Central memory CD4-positive, alpha-beta T cell (primary cell): ENCODE results near the gene TACC2.
"Not testable (repeated sequence)": the region's sequence is repeated elsewhere in the genome, so short reads cannot be mapped to it uniquely, and the experiment has no call there.

Experiments
- DNase-seq: peaks from one replicate; pipeline ENCODE4 v3.0.0; 2022

The TACC2 gene

DNA sequence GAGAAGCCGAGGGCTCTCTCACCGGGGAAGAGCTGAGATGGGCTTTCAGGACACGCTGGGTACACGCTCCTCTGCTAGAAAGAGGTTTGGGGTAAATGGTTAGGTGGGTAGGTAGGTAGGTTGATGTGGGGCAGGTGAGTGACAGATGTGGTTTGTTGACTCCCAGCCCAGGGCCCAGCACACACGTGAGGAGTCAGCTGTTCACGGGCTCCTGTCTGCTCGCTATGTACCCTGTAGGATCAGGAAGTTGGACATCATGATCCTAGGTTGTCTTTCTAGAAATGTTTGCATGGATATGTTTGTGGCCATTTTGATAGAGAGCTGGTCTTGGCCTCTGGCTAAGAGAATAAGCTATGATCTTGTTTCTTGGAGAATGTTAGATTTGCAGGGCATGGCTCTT is 109.0 kb downstream of the TACC2 start:
- DNase-seq: no peak

- no peak for DNase-seq
These were observed 110.0 kb downstream of the TACC2 start for GRCh38 chr10:122098924-122099323.

- no peak for DNase-seq
These were observed 110.6 kb downstream of the TACC2 start for GRCh38 chr10:122099562-122099961.

GRCh38 chr10:122102146-122102868 is 113.3 kb downstream of the TACC2 start:
- DNase-seq: no peak

DNA sequence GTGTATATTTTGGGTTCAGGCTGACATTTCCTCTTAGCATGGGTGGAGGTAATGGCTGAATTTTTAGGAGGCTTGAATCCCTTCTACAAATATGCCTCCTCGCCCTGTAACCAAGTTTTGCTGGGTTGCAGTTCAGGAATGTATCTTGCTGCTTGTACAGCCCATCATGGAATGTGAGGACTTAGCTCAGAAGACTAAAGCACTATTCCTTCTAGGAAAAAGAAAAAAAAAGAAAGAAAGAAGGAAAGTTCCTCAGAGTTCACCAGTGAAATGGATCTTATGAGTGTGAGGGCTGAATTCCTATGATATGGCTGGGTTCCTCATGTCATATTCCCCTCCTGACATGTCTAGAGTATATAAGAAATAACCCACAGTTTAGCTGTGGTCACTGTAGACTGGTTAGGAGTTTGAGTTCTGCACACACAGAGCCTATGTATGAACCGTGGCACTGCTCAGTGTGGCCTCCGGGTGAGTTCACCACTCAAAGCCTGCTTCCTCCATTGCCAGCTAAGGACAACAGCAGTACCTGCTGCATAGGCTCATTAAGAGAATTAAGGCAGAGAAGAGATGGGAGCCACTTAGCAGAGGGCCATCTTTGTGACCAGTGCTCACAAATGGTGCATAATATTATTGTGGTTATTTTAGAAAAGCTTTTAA is 114.0 kb downstream of the TACC2 start:
- DNase-seq: no peak

- DNase-seq: no peak
These were observed 114.6 kb downstream of the TACC2 start for GRCh38 chr10:122103592-122103991.

- not testable (repeated sequence) for DNase-seq
These were observed 119.8 kb downstream of the TACC2 start for GRCh38 chr10:122108786-122109185.

DNA sequence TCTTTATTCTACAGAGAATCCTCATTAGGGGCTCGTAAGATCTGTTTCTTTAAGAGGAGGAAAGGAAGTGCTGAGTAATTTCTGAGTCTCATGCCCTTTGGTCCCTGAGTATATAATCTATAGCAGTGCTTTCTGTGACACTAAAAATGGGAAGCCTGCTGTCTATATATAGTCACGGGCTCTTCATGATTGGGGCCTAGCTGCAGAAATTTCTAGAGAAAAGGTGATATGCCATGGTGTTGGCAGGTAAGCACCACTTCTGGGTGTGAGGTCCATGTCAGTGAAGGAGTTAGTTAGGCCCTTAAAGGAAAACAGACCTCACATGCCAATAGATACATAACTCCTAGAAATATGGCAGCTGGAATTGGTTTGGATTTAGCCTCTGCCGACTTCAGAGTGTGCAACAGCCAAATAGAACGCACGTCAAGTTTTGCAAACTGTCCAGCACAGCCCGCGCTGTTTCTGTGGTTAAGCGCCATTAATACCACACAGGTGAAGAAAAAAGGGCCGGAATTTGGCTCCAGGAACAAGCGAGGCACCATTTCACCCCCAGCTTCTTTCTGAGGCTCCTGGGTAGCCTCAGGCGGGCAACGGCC is 123.2 kb downstream of the TACC2 start:
- DNase-seq: no peak

DNA sequence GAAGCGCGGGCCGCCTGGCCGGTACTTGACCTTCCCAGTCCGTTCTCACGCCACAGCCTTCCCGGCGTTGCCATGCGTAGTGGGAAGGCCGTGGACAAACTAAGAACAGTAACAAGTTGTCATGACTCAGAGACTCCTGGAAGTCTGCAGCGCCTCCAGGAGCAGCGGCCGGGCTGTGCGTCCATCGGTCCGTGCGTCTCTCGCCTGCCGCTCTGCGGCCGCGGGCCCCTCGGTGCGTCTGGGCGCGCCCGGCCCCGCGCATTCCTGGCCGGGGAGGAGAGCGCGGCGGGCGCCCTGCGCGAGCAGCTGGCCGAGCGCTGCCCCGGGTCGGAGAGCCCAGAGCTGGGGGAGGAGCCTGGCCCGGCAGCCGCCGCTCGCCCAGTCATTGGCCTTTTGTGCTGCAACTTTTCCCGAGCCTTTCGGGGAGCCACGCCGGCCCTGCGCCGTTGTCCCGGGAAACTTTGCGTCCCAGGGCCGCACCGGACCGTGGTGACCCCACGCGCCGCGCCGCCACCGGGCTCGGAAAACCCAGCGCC is 123.7 kb downstream of the TACC2 start:
- no peak for DNase-seq

- no peak for DNase-seq
These were observed 124.4 kb downstream of the TACC2 start for GRCh38 chr10:122113161-122113944.

GRCh38 chr10:122113945-122114747 is 125.2 kb downstream of the TACC2 start:
- no peak for DNase-seq

DNA sequence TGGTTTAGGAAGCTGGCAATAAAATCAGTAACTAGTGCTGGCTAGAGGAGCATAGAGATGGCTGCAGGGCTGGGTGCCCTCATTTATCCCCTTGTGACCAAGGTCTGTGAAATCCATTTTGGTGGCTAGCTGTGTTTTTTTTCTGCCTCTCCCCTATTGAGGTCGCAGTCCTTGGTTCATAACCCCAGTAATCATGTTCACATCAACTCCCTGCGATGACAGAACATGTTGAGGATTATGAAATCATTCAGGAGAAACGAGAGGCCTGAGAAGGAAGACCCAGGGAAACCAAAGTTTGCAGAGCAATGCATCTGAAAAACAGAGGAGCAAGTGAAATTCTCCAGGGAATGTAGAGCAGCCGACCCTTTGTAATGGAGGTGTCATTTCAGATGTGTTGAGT is 126.9 kb downstream of the TACC2 start:
- DNase-seq: no peak

DNA sequence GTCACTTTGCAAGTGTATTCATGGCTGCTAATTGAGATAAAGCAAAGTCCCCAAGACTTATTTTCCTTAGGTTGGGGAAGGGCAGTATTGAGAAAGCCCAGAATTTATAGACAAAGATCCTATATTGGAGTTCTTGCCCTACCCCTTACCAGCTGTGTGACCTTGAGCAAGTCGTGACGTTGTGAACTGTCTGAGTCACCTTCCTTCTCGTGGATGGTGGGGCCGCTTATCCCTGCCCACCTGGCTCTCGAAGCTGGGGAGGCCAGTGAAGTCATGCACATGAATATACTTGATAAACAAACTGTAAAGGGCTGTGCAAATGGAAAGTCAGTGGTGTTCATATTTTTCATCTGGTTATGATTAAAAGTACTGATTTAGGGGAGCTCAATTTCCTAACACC is 127.4 kb downstream of the TACC2 start:
- no peak for DNase-seq

DNA sequence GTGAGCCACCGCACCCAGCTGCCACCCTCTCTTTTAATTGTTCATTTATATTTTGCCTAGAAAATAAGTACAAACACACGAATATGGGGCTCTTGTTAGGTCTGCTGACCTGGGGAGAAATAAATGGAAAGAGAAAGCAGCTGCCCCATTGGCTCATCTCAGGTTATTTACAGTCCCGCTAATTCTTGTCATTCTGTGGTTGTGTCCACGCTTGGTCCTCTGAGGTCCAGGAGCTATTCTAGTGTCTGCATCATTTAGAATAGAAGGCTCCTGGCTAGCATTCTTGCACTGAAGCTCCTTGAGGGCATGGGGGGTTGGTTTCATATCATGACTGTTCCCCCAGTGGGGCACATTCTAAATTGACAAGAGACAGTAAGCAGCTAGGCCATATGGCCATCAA is 128.5 kb downstream of the TACC2 start:
- no peak for DNase-seq

DNA sequence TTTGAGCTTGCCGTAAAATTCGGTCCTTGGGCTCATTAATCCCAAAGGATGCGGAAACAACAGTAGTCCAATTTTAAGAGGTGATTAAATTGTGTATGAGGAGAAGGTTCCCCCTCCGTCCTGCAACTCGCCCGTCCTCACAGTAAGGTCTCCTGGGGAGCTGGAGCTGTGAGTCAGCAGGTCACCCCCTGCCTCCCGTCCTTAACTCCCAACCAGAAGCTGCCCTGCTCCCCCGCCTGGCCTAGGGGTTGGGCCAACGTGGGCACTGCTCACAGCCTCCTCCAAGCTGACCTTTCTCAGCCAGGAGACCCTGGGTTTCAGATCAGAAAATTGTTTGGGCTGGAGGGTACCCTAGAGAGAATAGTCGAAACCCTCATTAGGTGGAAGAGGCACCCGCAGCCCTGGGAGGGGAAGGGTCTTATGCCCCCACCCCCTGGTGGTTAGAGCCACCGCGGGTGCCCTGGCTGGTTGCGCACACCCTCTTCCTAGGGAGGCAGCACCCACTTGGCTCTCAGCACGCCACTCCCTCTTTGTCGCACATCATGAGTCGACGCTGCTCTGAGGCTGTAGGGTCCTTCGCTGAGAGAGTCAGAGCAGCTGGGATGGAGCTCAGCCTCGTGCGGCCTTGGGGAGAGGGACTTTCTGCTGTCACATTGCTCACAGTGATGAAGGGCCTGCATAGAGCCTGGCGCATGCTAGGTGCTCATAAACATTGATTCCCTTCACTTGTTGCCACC is 131.2 kb downstream of the TACC2 start:
- no peak for DNase-seq

GRCh38 chr10:122121059-122121458 is 132.1 kb downstream of the TACC2 start:
- no peak for DNase-seq

DNA sequence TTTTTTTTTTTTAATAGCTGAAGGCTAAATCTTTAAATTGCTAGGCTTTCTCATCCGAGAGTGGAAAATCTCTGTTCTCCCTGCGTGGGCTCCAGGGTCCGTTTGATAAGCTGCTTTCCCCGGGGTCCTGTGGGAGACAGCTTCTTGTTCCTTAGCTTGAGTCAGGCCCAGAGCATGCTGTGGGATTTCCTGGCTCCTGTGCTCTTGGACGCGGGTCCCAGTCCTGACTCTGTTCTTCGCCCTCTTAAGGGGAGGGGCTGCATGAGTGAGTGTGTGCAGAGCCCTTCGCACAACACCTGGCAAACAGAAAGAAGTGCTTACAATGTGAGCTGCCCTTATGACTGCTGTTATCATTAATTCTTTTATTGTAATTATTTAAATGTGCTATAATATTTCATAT is 133.5 kb downstream of the TACC2 start:
- DNase-seq: no peak

GRCh38 chr10:122123186-122123585 is 134.2 kb downstream of the TACC2 start:
- no peak for DNase-seq

GRCh38 chr10:122124342-122124741 is 135.4 kb downstream of the TACC2 start:
- no peak for DNase-seq

DNA sequence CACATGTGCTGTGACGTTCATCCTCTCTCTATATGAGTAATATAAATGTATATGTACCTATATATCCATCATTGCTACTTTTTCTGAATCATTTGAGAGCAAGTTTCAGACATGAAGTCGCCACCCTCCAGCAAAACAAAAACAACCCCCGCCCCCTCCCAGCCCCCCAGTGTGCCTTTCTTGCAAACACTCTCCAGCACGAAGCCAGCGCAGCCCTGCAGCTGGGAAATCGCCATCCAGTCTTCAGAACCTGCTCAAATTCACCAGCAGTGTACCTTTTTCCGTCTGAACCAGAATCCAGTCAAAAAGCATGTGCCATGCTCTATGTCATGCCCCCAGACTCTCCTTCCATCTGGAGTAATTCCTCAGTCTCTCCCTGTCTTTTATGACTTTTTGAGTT is 135.8 kb downstream of the TACC2 start:
- DNase-seq: no peak
